Loucy (cell line): ENCODE data around the gene DNAI1.

Experiments used
- H2AFZ ChIP-seq: fragments of 200-600 bp; sonication (generic); 2 replicates; pipeline ENCODE4 v1.6.0; 2016; ENCODE audit warnings: antibody characterized with exemption, mild to moderate bottlenecking, low read length, moderate library complexity
- H3F3A ChIP-seq: fragments of 200-600 bp; 2 replicates; pipeline ENCODE4 v1.6.0; 2016; ENCODE audit warnings: antibody characterized with exemption, low read depth, mild to moderate bottlenecking
- H3K27me3 ChIP-seq: fragments of 200-600 bp; sonication (generic); 2 replicates; pipeline ENCODE4 v1.6.1; 2014; ENCODE audit warnings: low read length, mild to moderate bottlenecking; ENCODE audit not compliant: insufficient read depth, poor library complexity, severe bottlenecking
- H3K36me3 ChIP-seq: fragments of 200-600 bp; sonication (generic); 2 replicates; pipeline ENCODE4 v1.6.1; 2016; ENCODE audit warnings: low read length; ENCODE audit not compliant: insufficient read depth
- H3K4me1 ChIP-seq: fragments of 200-600 bp; sonication (generic); 2 replicates; pipeline ENCODE4 v1.5.1; 2014; ENCODE audit warnings: low read length, mild to moderate bottlenecking; ENCODE audit not compliant: insufficient read depth, poor library complexity, severe bottlenecking
- H3K4me2 ChIP-seq: fragments of 200-600 bp; sonication (generic); 2 replicates; pipeline ENCODE4 v1.6.0; 2014; ENCODE audit warnings: antibody characterized with exemption, low read length, low read depth, mild to moderate bottlenecking; ENCODE audit not compliant: poor library complexity, severe bottlenecking
- H3K4me3 ChIP-seq: fragments of 200-600 bp; sonication (generic); 2 replicates; pipeline ENCODE4 v1.5.1; 2014; ENCODE audit warnings: low read length, mild to moderate bottlenecking, mixed read lengths; ENCODE audit not compliant: poor library complexity, severe bottlenecking
- H3K79me2 ChIP-seq: fragments of 200-600 bp; sonication (generic); 2 replicates; pipeline ENCODE4 v1.6.1; 2014; ENCODE audit warnings: low read length; ENCODE audit not compliant: insufficient read depth
- H3K9ac ChIP-seq: fragments of 200-600 bp; sonication (generic); 2 replicates; pipeline ENCODE4 v1.6.0; 2014; ENCODE audit warnings: mild to moderate bottlenecking, low read depth, low read length, moderate library complexity; ENCODE audit not compliant: poor library complexity, severe bottlenecking
- H3K9me2 ChIP-seq: fragments of 200-600 bp; sonication (generic); replicated peaks from 2 replicates; pipeline ENCODE4 v1.6.1; 2016; ENCODE audit warnings: low read depth, low read length, mixed read lengths
- H3K9me3 ChIP-seq: fragments of 200-600 bp; sonication (generic); 2 replicates; pipeline ENCODE4 v1.6.1; 2014; ENCODE audit warnings: mild to moderate bottlenecking, antibody characterized with exemption, low read length, low read depth; ENCODE audit not compliant: insufficient read depth
- H4K20me1 ChIP-seq: fragments of 200-600 bp; sonication (generic); 2 replicates; pipeline ENCODE4 v1.6.0; 2014; ENCODE audit warnings: antibody characterized with exemption, low read length, mild to moderate bottlenecking; ENCODE audit not compliant: insufficient read depth, poor library complexity, severe bottlenecking
- CTCF ChIP-seq: fragments of 200-600 bp; sonication (generic); conservative IDR thresholded peaks from 2 replicates; pipeline ENCODE4 v1.5.1; 2014; ENCODE audit warnings: mild to moderate bottlenecking, antibody characterized with exemption, low read length
- EZH2phosphoT487 ChIP-seq: fragments of 200-600 bp; IDR thresholded peaks from 2 replicates; pipeline ENCODE4 v1.6.1; 2018; ENCODE audit warnings: antibody characterized with exemption, mild to moderate bottlenecking, moderate library complexity, borderline replicate concordance

DNAI1 gene

DNA sequence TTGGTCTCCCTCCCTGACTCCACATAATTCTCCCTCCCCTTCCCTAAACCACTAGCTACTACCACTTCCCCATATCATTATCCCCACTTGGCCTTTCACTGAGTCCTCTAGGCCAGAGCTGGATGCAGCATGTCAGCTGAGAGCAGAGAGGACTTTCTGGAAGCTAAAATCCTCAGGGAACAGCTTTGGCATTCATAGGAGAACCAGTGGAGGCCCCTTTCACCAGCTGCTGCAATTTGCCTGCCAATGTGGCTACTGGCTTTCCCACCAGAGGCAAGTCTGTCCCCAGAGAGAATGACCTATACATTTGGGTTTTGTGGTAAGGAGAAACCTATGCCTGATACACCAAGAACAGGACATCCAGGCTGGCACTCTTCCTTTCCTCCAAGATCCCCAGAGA lies 14.6 kb upstream of the DNAI1 start:
- H3K36me3 ChIP-seq: no peaks in the 10 kb centered on the region
- no peaks in the 10 kb centered on the region for H3K9me2 ChIP-seq
- H2AFZ ChIP-seq: no peak overlapping the region
- no peak overlapping the region for H3K4me2 ChIP-seq
- TF ChIP-seq CTCF: no peak
- TF ChIP-seq EZH2phosphoT487: no peak
- no peaks in the 10 kb centered on the region for H3K79me2 ChIP-seq
- H3K27me3 ChIP-seq: no peaks in the 10 kb centered on the region
- H3K9ac ChIP-seq: no peak overlapping the region
- no peak overlapping the region for H3K4me3 ChIP-seq
- H4K20me1 ChIP-seq: no peaks in the 10 kb centered on the region
- H3K4me1 ChIP-seq: peaks cover 7% of the 10 kb centered on the region
- no peaks in the 10 kb centered on the region for H3F3A ChIP-seq
- no peaks in the 10 kb centered on the region for H3K9me3 ChIP-seq

- H4K20me1 ChIP-seq: no peaks in the 10 kb centered on the region
These were observed 12.1 kb upstream of the DNAI1 start for GRCh38 chr9:34446468-34446891.

GRCh38 chr9:34446951-34447350 lies 11.7 kb upstream of the DNAI1 start:
- no peaks in the 10 kb centered on the region for H3K9me3 ChIP-seq
- H3K9me2 ChIP-seq: no peaks in the 10 kb centered on the region
- no peak overlapping the region for H3K9ac ChIP-seq
- no peaks in the 10 kb centered on the region for H3K27me3 ChIP-seq
- TF ChIP-seq CTCF (no peak), EZH2phosphoT487 (no peak)
- H3K4me1 ChIP-seq: peaks cover 6% of the 10 kb centered on the region
- H3F3A ChIP-seq: no peaks in the 10 kb centered on the region
- no peak overlapping the region for H3K4me2 ChIP-seq
- no peak overlapping the region for H3K4me3 ChIP-seq
- H4K20me1 ChIP-seq: no peaks in the 10 kb centered on the region
- no peak overlapping the region for H2AFZ ChIP-seq
- H3K79me2 ChIP-seq: no peaks in the 10 kb centered on the region
- no peaks in the 10 kb centered on the region for H3K36me3 ChIP-seq

More at GRCh38 chr9:34446468-34446891, 12.1 kb upstream of the DNAI1 start:
- Histone ChIP-seq H3K4me2 (no peak overlapping the region), H3K9ac (no peak overlapping the region), H3F3A (no peaks in the 10 kb centered on the region), H3K79me2 (no peaks in the 10 kb centered on the region), H3K9me3 (no peaks in the 10 kb centered on the region), H2AFZ (no peak overlapping the region), H3K4me1 (peaks cover 3% of the 10 kb centered on the region), H3K9me2 (no peaks in the 10 kb centered on the region), H3K36me3 (no peaks in the 10 kb centered on the region), H3K27me3 (no peaks in the 10 kb centered on the region), H3K4me3 (no peak overlapping the region)
- TF ChIP-seq CTCF (no peak), EZH2phosphoT487 (no peak)
